SW480 (cell line): ENCODE results near the gene ANO9.
"Not testable (repeated sequence)": the region's sequence is repeated elsewhere in the genome, so short reads cannot be mapped to it uniquely, and the experiment has no call there.

ENCODE experiments used
- DNase-seq: peaks from one replicate; pipeline ENCODE4 v3.0.0-alpha.2; 2016; ENCODE audit warnings: low spot score

The ANO9 gene

GRCh38 chr11:452203-452744 lies 10.5 kb upstream of the ANO9 start:
- DNase-seq = no peak

- no peak for DNase-seq
These were observed 9.9 kb upstream of the ANO9 start for GRCh38 chr11:451738-452137.

DNA sequence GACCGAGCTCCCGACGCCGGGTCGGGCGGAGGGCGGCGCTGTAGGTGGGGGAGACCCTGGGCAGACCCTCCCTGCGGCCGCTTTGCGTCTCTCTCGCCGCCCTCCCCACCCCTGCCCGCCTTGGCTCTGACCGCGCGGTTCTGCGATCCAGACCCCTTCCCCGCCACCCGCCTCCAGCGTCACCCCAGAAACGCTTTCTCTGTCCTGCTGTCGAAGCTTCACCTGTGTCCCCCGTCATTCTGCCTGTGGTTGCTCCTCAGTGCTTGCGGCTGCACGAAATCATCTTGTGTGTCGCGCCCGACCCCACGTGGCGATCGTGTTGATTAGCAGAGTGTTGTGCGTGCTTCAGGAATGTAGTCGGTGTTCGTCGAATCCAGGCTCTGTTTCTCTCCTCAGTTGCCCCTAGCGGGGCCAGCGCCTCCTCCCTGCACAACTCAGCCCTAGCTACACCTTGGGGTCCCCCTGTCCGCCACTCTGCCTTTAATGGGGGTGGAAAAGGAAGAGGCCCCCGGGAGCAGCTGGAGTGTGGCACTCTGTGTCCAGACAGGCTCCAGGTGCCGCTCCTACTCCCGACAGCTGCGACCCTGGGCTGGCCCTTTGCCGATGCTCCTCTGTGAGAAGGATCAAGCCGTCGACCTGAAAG lies 9.1 kb upstream of the ANO9 start:
- DNase-seq = peak; percentile 79

GRCh38 chr11:449889-450808 lies 8.3 kb upstream of the ANO9 start, which contains the start of gene PTDSS2:
Gene PTDSS2, plus strand, starts transcription at chr11:450279. Its CDS starts 177 bp downstream, at chr11:450456.
- DNase-seq = peak; percentile 92

GRCh38 chr11:447923-448731 lies 6.3 kb upstream of the ANO9 start:
- peak; percentile 92 for DNase-seq

DNA sequence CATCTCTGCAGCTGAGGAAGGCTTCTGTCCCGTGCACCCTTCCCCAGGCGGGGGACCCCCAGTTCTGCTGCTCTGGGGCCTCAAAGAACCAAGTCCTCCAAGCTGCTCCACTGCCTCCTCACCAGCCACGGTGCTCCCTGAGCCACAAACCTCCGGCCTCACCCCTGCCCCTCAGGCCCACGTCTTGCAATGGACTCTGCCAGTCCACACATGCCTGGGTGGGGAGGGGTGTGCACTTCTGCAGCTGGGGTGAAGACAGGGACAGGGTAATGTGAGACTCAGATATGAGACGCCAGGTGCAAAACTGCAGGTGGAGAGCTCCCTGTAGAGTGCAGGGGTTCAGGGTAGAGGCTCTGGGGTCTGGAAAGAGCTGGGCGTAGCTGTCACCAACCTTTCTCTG lies 5.1 kb upstream of the ANO9 start:
- DNase-seq = no peak

DNA sequence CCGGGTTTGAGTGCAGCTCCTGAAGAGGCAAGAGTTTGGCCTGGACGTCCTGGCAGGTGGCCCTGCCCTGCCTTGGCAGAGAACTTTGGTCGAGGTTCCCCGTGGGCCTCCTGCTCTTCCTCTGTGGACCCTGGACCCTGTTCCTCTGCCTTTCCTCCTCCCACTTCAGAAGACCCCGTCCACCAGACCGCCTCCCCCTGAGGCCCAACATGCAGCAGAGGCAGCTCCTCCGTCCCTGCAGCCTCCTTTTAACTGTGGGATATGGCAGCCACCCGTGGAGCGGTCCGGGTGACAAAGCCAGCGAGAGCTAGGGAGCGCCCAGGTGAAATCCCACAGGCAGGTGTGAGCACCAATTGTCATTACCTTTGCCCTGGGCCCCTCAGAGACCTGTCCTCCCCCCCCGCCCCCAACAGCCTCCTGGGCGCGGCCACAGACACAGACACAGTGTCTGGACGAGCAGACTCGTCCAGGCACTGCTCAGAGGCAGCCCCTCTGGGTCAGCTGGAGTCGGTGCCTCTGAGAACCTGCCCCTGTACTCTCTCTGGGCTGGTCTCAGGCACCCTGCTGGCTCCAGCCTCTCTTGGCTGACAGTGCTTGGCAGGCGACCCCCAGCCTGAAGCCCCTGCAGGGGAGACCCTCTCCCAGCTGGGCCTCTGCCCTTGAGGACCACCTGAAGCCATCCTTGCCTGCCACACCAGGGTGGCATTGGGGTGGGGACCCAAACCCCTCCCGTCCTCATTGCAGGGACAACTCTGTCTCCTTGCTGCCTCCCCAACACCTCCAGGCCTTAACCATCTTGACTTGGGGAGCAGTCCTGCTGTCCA lies 4.2 kb upstream of the ANO9 start:
- DNase-seq = peak; percentile 40

DNA sequence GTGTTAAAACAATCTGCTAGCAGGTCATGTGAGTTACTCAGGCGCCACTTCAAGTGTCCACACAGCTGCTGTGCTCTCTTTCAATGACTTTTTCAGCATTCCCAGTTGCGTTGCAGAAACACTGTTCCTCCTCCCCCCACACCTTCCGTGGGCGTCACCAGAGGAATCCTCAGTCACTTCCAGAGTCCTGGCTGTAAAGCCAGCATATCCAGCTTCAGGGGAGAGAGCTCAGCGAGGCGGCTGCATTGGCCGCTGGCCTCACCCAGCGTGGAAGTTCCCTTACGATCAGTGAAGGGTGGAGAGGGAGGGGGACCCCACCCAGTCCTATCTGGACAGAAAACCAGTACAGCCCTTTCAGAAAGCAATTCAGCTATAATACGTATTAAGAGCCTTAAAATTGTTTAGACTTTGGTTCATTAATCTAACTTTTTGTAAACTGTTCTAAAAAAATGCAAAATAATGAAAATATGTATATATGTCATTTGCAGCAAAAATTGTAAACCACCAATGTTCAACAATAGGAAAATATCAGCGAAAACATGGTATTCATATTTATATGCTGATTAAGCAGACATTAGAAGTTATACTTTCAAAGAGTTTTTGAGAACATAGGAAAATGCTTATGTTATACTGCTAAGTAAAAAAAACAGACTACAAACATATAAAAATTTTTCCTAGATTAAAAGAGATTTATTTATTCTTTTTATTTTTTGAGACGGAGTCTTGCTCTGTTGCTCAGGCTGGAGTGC lies 2.8 kb upstream of the ANO9 start:
- DNase-seq = peak; percentile 48

GRCh38 chr11:443542-444199 lies 1.9 kb upstream of the ANO9 start:
- no peak for DNase-seq

GRCh38 chr11:442611-443081 lies 835 bp upstream of the ANO9 start:
- DNase-seq = no peak

DNA sequence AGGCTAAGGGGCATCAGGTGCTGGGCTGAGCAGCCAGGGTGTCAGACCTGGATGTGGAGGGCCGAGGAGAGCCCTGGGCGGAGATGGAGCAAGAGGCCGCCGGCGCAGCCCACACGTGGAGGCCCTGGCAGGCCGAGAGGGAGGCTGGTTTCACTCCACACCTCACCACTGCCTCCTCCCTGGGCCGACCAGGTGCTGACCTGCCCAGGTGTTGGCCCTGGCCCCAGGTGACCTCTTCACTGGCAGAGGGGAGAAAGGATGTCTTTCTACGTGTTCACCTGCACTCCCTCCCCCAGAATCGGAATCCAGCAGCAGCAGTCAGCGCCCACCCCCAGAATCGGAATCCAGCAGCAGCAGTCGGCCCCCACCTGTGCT lies 781 bp downstream of the ANO9 start:
- DNase-seq = no peak

- DNase-seq = no peak
These were observed 1.5 kb downstream of the ANO9 start for GRCh38 chr11:440065-441042.

DNA sequence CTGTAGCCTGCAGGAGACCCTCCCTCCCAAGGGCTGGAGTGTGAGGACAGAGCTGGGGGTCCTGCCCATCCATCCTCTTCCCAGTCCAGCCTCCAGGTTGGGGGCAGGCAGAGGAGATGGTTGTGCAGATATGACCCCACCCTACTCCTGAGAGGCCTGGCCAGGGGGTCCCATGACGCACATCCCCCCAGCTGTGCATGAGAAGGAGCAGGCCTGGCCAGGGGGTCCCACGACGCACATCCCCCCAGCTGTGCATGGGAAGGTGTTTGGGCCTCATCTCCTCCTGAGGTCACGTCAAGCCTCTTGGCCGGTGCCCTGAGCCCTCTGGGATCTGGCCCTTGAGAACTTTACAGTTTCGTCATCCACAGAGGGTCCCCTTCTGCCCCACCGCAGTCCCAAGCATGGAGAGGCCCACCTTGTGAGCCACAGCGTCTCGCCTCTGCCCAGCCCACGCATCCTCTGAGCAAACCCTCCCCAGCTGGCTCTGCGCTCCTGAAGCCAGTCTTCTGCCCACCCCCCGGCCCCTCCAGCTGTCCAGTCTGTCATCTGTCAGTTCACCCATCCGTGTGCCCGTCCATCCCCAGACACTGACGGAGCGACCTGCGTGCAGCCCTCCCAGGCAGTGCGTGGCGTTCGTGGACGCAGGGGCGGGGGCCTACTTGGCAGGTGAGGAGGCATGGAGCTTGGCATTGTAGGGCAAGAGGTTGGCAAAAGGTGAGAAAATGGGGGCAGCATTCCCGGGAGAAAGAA lies 2.3 kb downstream of the ANO9 start:
- no peak for DNase-seq

DNA sequence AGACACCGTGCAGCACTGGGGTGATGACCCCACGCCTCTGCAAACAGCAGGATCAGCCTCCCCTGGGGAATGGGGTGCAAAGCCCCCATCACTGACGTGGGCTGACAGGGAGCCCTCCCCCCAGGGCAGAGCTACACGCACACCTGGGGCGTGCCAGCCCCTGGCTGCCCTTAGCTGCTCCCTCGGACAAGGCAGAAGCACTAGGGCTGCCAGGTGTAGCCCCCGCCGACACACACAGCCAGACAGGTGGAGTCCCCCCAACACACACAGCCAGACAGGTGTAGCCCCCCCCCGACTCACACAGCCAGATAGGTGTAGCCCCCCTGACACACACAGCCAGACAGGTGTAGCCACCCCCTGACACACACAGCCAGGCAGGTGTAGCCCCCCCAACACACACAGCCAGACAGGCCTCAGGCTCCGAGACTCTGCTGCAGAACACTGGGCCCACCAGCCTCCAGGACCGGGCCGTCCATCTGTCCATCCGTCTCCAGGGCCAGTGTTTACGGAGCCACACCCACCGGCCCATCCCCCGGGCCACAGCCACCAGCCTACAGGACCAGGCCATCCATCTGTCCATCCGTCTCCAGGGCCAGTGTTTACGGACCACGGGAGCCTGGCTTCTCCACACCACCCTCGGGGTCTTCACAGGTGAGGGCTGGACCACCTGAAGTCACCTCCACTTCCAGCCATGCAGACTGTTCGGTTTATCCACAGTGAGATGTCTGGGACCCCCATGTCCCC lies 3.5 kb downstream of the ANO9 start:
- DNase-seq = no peak

DNA sequence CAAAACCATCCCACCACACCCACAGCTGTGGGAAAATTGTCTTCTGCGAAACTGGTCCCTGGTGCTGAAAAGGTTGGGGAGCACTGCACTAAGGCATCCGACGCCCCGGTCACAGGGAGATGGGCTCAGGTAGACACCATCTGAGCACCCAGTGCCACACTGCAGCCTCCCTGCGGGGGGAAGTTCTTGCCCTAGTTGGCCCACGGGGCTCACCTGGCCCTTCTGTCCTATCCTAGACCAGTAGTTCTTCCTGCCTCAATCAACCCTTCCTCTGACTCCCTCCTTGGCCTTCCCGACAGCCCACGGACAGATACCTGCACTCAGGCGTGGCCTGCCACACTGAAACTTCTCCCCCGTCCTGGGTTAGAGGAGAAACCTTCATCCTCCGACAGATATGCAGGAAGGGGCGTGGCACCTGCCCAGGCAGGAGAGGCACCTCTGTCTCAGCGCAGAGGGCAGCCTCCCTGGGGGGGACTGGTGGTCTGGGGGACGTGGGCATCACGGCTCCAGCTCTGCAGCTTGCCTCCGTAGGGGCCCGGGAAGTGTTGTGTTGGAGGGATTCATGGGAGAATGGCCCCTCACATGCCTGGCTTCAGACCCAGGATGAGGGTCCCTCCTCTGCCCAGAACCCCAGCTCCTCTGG lies 4.5 kb downstream of the ANO9 start:
- DNase-seq = no peak

- DNase-seq = not testable (repeated sequence)
These were observed 6.6 kb downstream of the ANO9 start for GRCh38 chr11:434999-435740.
